Dendritic cell treated with granulocyte-macrophage colony-stimulating factor and Interleukin-4, amounts not matched to agents 40 ng/mL and 50 ng/mL, for 4 days (primary cell): ENCODE results near the gene PVALB.

ENCODE experiments used
- H3K27ac Mint-ChIP-seq: one replicate; pipeline ENCODE4 v1.8.0; 2022; ENCODE audit warnings: mild to moderate bottlenecking, mixed read lengths
- H3K27me3 Mint-ChIP-seq: one replicate; pipeline ENCODE4 v1.8.0; 2022; ENCODE audit warnings: mild to moderate bottlenecking, mixed read lengths
- H3K36me3 Mint-ChIP-seq: one replicate; pipeline ENCODE4 v1.8.0; 2022; ENCODE audit warnings: low read depth, mixed read lengths
- H3K4me1 Mint-ChIP-seq: one replicate; pipeline ENCODE4 v1.8.0; 2022; ENCODE audit warnings: low read depth, mixed read lengths
- H3K4me3 Mint-ChIP-seq: one replicate; pipeline ENCODE4 v1.8.0; 2022; ENCODE audit warnings: mild to moderate bottlenecking, moderate library complexity, mixed read lengths
- H3K9me3 Mint-ChIP-seq: one replicate; pipeline ENCODE4 v1.8.0; 2022; ENCODE audit warnings: mixed read lengths
- intact Hi-C: fragments of 100-400 bp; cut with micrococcal nuclease; formaldehyde crosslinking; loops from one replicate; pipeline ENCODE4 v1.15.0; 2022

The PVALB gene

DNA sequence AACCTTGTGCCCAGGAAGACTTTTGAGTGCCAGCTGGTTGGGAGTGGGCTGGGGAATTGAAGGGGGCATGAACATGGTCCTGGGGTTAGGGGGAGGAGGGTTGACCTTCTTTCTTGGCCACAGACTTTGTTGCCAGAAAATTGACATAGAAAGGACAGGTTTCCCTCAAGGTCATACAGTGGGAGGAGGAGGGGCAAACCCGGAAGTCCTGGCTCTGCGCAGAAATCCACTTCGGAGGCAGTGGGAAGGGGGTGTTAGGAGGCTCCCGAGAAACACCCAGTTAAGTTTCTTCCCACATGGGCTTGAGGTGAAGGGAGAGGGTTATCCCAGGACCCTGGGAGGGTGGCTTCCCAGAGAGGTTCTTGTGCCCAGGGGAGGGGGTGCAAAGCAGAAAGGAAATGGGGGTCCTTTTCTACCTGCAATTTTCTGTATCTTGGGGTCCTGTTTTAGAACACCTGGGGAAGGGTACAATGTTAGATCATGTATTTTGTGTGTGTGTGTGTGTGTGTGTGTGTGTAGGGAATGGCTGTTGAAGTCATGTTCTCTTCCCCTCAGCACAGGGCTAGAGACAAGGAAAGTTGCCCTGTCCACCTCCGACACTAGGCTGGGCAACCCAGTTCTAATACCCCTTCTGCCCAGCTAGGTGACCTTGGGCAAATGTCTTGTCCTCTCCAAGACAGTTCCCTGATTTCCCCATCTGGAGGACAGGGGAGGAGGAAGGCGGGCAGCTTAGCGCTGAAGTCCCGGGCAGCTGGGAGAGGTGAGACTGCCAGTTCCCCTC lies 1.1 kb downstream of the PVALB start:
- intact Hi-C loops = no loop called here
- Mint-ChIP-seq H3K4me3 (peak overlapping the region; percentile 65), H3K4me1 (peaks cover 32% of the 10 kb centered on the region), H3K9me3 (no peaks in the 10 kb centered on the region), H3K36me3 (no peaks in the 10 kb centered on the region), H3K27me3 (peaks cover 88% of the 10 kb centered on the region), H3K27ac (peak overlapping the region; percentile 36)

DNA sequence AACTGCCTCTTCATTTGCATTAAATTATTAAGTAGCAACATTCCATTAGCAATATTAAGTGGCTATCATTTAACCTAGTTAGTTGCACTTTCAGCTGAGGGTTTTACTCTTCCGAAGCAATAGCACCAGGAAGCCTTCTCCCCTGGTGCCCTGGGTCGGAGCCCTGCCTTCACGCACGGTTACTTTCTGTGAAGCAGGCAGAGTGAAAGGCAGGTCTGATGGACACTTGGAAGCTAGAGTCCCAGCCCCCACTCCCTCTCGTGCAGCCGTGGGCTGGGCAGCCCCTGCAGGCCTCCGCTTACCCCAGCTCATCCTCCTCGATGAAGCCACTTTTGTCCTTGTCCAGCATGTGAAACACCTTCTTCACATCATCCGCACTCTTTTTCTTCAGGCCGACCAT lies 2.0 kb downstream of the PVALB start:
- peaks cover 83% of the 10 kb centered on the region for H3K27me3 Mint-ChIP-seq
- peaks cover 32% of the 10 kb centered on the region for H3K4me1 Mint-ChIP-seq
- H3K36me3 Mint-ChIP-seq = no peaks in the 10 kb centered on the region
- H3K9me3 Mint-ChIP-seq = no peaks in the 10 kb centered on the region
- H3K27ac Mint-ChIP-seq = no peak overlapping the region
- intact Hi-C loops = no loop called here
- no peak overlapping the region for H3K4me3 Mint-ChIP-seq

DNA sequence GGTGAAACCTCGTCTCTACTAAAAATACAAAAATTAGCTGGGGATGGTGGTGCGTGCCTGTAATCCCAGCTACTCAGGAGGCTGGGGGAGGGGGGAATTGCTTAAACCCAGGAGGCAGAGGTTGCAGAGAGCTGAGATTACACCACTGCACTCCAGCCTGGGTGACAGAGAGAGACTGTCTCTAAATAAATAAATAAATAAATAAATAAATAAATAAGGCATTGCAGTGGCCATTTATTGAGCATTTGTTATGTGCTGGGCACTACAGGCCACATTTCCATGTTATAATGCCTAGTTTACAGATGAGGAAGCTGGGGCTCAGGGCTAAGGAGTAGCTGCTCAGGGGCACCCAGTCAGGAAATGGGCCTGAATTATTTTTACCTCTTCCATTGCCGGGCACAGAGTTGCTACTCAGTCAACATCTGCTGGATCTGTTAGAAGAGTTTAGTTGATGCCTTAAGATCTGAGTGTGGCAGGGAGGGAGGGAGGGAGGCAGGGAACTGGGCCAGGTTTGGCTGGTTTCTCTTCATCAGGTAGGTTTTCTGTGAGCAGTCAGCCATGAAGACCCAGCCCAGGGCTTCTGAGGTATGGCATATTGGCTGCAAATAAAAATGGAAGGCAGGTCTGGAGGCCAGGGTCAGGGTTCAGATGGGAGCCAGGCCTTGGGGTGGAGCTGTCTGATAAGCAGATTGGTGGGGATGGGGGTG lies 5.6 kb downstream of the PVALB start:
- intact Hi-C loops = no loop called here
- no peak overlapping the region for H3K4me3 Mint-ChIP-seq
- H3K4me1 Mint-ChIP-seq = peaks cover 27% of the 10 kb centered on the region
- H3K36me3 Mint-ChIP-seq = no peaks in the 10 kb centered on the region
- H3K9me3 Mint-ChIP-seq = no peaks in the 10 kb centered on the region
- H3K27ac Mint-ChIP-seq = no peak overlapping the region
- H3K27me3 Mint-ChIP-seq = peaks cover 68% of the 10 kb centered on the region

DNA sequence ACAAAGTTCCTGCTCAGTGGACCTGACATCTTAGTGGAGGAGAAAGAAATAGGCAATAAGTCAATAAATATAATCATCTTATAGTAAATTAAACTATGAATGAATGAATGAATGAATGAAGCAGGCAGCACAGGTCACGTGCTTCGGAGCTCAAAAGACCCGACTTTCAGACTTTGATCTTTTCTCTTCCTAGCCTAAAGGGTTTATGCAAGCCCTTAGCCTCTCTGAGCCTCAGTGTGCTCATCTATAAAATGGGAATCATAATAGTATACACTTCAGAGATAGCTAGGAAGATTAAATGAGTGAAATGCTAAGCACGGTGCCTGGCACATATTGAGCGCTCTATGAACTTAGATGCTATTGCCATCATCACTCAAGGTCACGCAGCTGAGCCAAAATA lies 7.5 kb downstream of the PVALB start:
- intact Hi-C loops = no loop called here
- no peak overlapping the region for H3K27ac Mint-ChIP-seq
- H3K4me3 Mint-ChIP-seq = no peak overlapping the region

DNA sequence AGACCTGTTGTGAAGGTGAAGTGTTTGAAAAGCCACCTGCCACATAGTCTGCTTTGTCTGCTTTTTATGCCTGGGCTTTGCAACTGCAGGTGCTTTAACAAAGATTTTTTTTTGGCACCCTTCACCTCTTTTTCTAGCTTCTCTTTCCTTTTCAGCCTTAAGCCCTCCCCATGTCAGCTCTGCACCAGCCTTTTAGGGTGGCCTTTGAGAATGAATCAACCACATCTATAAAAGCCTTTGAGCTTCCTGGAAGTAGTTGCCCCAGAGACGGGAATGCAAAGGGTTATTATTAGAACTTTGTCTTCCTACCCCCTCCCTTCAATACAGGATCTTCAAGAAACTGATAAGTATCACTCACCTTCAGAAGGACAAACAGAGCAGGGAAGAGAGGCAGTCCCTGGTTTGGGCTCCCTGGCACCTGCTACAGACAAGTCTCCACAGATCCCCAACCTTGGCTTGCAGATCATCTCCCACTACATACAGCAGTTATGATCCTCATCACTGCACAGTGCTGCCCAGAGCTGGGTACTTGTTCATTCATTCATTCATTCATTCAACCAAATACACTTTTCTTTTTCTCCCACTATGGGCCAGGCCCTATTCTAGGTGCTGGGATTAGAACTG lies 8.0 kb downstream of the PVALB start:
- peaks cover 13% of the 10 kb centered on the region for H3K4me1 Mint-ChIP-seq
- H3K9me3 Mint-ChIP-seq = no peaks in the 10 kb centered on the region
- no peaks in the 10 kb centered on the region for H3K36me3 Mint-ChIP-seq
- H3K4me3 Mint-ChIP-seq = no peak overlapping the region
- no peak overlapping the region for H3K27ac Mint-ChIP-seq
- intact Hi-C loops = no loop called here
- H3K27me3 Mint-ChIP-seq = peaks cover 67% of the 10 kb centered on the region

More for the DNA sequence above, 7.5 kb downstream of the PVALB start:
- Mint-ChIP-seq H3K36me3 (no peaks in the 10 kb centered on the region), H3K27me3 (peaks cover 67% of the 10 kb centered on the region), H3K4me1 (peaks cover 13% of the 10 kb centered on the region), H3K9me3 (no peaks in the 10 kb centered on the region)

DNA sequence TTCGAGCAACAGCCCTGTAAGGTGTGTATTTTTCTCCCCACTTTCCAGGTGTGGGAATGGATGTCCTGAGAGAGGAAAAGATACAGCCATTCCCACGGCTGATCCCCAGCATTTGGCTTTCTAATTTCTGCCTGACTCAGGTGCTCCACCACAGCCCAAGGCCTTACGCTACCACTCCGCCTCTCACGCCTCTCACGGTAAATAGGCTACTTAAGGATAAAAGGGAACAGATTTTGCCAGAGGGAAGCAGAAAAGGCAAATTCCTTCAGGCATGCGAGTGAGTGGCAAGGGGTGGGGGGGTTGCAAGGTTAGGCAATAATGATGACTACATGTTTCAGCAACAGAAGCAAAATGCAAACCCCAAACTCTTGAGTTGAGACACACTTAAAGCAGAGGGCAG lies 9.2 kb downstream of the PVALB start:
- peaks cover 13% of the 10 kb centered on the region for H3K4me1 Mint-ChIP-seq
- intact Hi-C loops = no loop called here
- no peak overlapping the region for H3K4me3 Mint-ChIP-seq
- H3K9me3 Mint-ChIP-seq = no peaks in the 10 kb centered on the region
- no peak overlapping the region for H3K27ac Mint-ChIP-seq
- peaks cover 65% of the 10 kb centered on the region for H3K27me3 Mint-ChIP-seq
- H3K36me3 Mint-ChIP-seq = no peaks in the 10 kb centered on the region

DNA sequence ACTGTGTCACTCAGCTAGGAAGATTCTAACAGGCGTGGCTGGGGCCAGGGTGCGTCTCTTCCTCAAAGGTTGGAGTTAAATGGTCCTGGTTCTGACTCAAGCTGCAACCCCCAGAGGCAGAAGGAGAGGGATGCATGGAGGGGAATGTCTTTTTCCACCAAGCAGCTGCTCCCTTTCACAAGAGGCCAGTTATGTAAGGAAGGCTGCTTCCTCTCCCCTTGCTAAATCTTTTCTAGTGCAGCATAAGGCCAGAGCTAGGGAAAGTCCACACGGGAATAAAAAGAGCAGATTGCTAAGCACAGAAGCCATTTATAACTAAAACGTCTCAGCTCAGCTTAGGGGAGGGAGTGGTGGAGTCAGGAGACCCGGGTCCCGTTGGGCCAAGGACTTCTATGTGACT lies 10.0 kb downstream of the PVALB start:
- no peak overlapping the region for H3K27ac Mint-ChIP-seq
- intact Hi-C loops = no loop called here
- H3K4me3 Mint-ChIP-seq = no peak overlapping the region
- H3K4me1 Mint-ChIP-seq = peaks cover 13% of the 10 kb centered on the region
- H3K9me3 Mint-ChIP-seq = no peaks in the 10 kb centered on the region
- H3K27me3 Mint-ChIP-seq = peaks cover 67% of the 10 kb centered on the region
- no peaks in the 10 kb centered on the region for H3K36me3 Mint-ChIP-seq

DNA sequence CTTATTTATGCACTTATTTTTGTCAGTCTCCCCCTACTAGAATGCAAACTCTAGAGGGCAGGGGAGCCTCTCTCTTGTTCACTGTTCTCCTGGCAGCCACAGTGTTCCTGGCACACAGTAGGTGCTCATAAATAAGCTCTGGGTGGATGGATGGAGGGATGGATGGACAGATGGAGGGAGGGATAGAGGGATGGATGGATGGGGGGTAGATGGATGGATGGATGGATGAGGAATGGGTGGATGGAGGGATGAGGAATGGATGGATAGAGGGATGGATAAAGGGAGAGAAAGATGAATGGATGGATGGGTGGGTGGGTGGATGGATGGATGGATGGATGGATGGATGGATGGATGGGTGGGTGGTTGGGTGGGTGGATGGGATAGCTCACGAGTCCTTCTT lies 13.5 kb downstream of the PVALB start:
- H3K4me3 Mint-ChIP-seq = no peak overlapping the region
- peaks cover 19% of the 10 kb centered on the region for H3K4me1 Mint-ChIP-seq
- H3K9me3 Mint-ChIP-seq = no peaks in the 10 kb centered on the region
- peaks cover 75% of the 10 kb centered on the region for H3K27me3 Mint-ChIP-seq
- H3K27ac Mint-ChIP-seq = no peak overlapping the region
- no peaks in the 10 kb centered on the region for H3K36me3 Mint-ChIP-seq
- intact Hi-C loops = loop anchor here (5.0 kb wide), 1 partner anchor 39 kb away; no protein-coding TSS in a partner anchor

DNA sequence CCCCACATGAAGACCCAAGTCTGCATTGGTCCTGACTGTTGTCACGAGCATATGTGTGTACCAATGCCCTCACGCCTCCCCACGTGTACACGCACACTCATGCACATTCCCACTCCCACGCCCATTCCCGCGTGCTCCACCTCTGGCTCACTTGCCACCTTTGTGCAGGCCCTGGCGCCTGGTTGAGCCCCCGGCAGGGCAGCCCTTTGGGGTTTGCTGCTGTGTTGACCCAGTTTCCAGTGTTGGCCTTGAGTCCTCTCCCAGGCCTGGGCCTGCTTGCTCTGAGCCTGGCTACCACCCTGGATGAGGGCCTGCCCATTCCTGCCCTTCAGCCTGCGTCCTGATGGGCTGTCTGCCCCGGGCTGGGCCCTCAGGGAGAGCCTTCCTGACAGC lies 18.2 kb downstream of the PVALB start:
- H3K4me3 Mint-ChIP-seq = no peak overlapping the region
- no peaks in the 10 kb centered on the region for H3K9me3 Mint-ChIP-seq
- no peak overlapping the region for H3K27ac Mint-ChIP-seq
- peaks cover 20% of the 10 kb centered on the region for H3K4me1 Mint-ChIP-seq
- no peaks in the 10 kb centered on the region for H3K36me3 Mint-ChIP-seq
- intact Hi-C loops = no loop called here
- peaks cover 66% of the 10 kb centered on the region for H3K27me3 Mint-ChIP-seq

DNA sequence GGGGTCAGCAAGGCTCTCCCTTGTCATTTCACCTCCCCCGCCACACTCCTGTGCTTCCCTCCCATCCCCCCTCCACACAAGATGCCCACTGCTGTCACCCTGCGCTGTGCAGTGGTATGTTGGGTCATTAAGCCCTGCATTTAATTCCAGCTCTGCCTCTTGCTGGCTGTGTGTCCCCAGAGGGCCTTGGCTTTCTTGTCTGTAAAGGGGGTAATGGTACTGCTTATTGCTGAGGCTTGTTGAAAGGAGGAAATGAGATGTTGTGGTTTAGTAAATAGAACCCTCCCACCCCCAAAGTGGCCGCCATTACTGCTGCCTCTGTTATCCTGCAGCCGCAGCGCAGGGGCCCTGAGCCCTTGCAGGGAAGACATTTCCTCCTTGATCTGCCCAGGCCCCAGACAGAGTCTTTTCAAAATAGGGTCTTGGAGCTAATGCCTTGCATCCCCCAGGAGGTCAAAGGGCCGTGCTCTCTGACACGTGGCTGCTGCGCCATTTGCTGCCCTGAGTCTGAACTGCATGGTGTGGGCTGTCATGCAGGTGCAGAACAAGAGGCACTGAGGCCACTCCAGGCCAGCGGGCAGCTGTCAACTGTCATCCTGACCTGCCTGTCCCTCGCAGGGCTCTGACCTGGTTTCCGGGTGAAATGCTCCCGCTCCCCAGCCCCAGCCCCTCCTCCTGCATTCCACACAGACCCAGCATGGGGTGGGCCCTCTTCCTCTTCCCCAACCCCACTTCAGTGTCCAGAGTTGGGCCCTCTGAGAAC lies 18.7 kb downstream of the PVALB start:
- Mint-ChIP-seq H3K36me3 (no peaks in the 10 kb centered on the region), H3K4me1 (peaks cover 20% of the 10 kb centered on the region), H3K27me3 (peaks cover 62% of the 10 kb centered on the region), H3K27ac (no peak overlapping the region), H3K9me3 (no peaks in the 10 kb centered on the region), H3K4me3 (no peak overlapping the region)
- intact Hi-C loops = no loop called here

DNA sequence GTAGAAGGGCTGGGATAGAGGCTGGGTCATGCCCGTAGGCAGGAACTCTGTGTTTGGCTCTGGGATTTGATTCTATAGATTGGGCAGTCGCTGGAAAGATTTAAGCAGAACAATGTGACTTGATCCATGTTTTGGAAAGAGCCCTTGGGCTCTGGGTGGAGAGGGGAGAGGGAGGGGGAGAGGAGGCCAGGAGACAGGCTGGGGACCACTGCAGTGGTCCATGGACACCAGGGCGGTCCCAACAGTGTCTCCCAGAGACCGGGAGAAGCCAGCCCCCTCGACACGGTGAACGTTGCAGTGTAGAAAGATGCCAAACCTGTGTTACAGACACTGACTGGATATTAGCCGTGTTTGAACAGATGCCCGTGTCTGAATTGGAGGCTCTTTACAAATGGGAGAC lies 19.5 kb downstream of the PVALB start:
- Mint-ChIP-seq H3K27ac (no peak overlapping the region), H3K9me3 (no peaks in the 10 kb centered on the region), H3K4me1 (peaks cover 20% of the 10 kb centered on the region), H3K4me3 (no peak overlapping the region), H3K27me3 (peaks cover 59% of the 10 kb centered on the region), H3K36me3 (no peaks in the 10 kb centered on the region)
- intact Hi-C loops = no loop called here

DNA sequence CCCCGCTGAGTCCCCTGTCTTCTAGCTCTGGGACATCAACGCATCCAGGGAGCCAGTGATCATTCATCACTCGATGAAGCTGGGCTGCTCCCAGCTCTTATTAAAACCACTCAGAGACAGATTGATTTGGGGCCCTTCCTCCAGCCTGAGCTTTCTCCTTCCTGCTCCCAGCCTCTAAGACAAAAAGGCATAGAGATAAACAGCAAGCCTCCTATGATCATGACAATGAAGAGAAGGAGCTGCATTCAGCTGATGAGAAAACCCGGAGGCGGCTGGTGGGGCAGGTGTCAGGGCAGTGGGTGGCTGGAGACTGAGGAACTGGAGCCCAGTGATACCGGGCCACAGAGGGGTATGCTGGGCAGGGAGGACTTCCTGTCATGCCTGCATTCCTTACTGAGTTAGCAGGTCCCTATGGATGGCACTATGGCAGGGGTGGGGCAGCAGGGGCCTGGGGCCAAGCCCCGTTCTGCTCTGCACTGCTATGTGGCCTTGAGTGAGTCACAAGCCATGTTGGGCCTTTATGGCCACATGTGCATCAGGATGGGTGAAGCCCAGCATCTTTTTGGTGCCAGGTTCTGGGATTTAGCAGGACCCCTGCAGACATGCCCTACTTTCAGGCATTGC lies 20.2 kb downstream of the PVALB start:
- Mint-ChIP-seq H3K9me3 (no peaks in the 10 kb centered on the region), H3K4me3 (no peak overlapping the region), H3K27me3 (peaks cover 56% of the 10 kb centered on the region), H3K4me1 (peaks cover 20% of the 10 kb centered on the region), H3K27ac (no peak overlapping the region), H3K36me3 (no peaks in the 10 kb centered on the region)
- intact Hi-C loops = no loop called here

DNA sequence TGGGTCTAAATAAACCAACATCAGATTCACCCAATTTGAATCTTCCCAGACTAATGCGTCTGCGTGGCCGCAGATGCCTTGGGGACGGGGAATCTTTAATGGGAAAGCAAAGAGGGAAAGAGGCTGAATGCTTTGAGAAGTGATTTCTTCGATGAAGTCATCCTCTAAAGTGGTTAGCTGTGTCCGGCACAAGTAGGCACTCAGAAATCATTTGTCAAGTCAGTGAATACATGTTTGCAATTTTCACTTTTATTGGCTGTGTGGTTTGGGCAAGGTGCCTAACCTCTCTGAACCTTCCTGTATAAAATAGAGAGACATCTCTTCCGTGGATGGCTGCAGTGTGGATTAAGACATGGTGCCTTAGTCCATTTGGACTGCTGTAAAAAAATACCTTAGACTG lies 21.2 kb downstream of the PVALB start:
- Mint-ChIP-seq H3K9me3 (no peaks in the 10 kb centered on the region), H3K27ac (no peak overlapping the region), H3K4me1 (peaks cover 27% of the 10 kb centered on the region), H3K27me3 (peaks cover 56% of the 10 kb centered on the region), H3K36me3 (no peaks in the 10 kb centered on the region), H3K4me3 (no peak overlapping the region)
- intact Hi-C loops = no loop called here
